Measurements from ENCODE around the gene SETD6. TPM values are rescaled to one million over a fixed set of nuclear protein-coding genes. Genes with fewer than 3 reads are reported as not detected.

The SETD6 gene
- total RNA-seq, 1 donor from 2014 or later = 32.6 TPM

DNA sequence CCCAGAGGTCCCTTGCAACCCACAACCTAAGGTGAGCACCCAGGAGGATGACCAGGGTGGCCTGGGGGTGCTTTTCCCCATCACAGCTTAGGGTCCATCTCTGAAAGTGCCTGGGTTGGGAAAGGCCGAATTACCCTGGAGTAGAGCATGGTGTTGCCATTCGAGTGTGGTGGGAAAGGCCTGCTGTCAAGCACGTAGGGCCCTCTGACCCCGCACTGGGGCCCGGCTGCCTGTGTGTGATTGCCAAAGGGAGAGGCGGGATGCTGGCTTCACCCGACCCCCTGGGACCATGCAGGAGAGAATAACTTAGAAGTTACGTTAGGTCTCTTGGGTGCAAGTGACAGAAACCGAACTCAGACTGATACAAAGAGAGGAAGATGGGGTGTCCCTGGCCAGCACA, 43.1 kb upstream of the SETD6 start:
- Mint-ChIP-seq H3K4me1 (ENCODE audit: unreplicated experiment) (peaks cover 4% of the 10 kb centered on the region), H3K9me3 (no peaks in the 10 kb centered on the region), H3K27ac (no peak overlapping the region), H3K27me3 (peaks cover 51% of the 10 kb centered on the region), H3K36me3 (no peaks in the 10 kb centered on the region), H3K4me3 (no peak overlapping the region)
- TF ChIP-seq, protein P1, sequence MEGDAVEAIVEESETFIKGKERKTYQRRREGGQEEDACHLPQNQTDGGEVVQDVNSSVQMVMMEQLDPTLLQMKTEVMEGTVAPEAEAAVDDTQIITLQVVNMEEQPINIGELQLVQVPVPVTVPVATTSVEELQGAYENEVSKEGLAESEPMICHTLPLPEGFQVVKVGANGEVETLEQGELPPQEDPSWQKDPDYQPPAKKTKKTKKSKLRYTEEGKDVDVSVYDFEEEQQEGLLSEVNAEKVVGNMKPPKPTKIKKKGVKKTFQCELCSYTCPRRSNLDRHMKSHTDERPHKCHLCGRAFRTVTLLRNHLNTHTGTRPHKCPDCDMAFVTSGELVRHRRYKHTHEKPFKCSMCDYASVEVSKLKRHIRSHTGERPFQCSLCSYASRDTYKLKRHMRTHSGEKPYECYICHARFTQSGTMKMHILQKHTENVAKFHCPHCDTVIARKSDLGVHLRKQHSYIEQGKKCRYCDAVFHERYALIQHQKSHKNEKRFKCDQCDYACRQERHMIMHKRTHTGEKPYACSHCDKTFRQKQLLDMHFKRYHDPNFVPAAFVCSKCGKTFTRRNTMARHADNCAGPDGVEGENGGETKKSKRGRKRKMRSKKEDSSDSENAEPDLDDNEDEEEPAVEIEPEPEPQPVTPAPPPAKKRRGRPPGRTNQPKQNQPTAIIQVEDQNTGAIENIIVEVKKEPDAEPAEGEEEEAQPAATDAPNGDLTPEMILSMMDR (conservative IDR thresholded peaks at IDR 0.05) = no peak
- no peak for DNase-seq (ENCODE audit: extremely low spot score, unreplicated experiment)

DNA sequence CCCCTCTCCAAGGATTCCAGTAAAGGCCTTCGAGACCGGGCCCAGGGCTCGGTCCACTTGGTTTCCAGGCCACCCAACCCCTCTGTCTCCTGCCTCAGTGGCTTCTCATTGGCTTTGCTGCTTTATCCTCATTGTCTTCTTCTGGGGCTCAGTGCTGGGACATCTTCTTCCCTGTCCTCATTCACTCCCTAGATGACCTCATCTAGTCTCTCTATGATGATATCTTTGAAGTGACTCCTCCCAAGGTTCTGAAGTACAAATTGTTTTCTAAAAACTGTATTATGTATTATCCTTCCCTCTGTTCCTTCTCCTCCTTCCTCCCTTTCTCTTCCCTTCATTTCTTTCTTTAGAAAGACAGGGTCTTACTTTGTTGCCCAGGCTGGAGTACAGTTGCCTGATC, 42.5 kb upstream of the SETD6 start:
- DNase-seq (ENCODE audit: extremely low spot score, unreplicated experiment) = no peak
- peaks cover 50% of the 10 kb centered on the region for H3K27me3 Mint-ChIP-seq
- TF ChIP-seq, protein P1 (conservative IDR thresholded peaks at IDR 0.05) = no peak
- H3K4me1 Mint-ChIP-seq (ENCODE audit: unreplicated experiment) = peaks cover 4% of the 10 kb centered on the region
- no peaks in the 10 kb centered on the region for H3K36me3 Mint-ChIP-seq
- no peak overlapping the region for H3K27ac Mint-ChIP-seq
- H3K4me3 Mint-ChIP-seq = no peak overlapping the region
- H3K9me3 Mint-ChIP-seq = no peaks in the 10 kb centered on the region

DNA sequence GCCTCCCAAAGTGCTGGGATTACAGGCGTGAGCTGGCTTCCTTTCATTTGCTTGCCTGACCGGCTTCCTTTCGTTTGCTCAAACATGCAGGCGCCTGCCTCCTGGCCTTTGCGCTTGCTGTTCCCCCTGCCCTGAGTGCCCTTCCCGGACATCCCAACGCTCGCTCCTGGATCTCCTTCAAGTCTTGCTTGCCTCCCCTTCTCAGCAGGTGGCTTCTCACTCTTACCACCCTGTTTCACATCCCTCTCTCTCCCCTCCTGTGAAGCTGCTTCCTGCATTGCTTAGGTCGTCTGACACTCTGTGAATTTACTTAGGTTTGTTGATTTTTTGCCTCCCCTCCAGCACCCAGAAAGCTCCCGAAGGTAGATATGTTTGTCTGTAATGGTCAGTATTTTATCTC, 41.0 kb upstream of the SETD6 start:
- Mint-ChIP-seq H3K4me1 (ENCODE audit: unreplicated experiment) (peaks cover 4% of the 10 kb centered on the region), H3K27ac (no peak overlapping the region), H3K36me3 (no peaks in the 10 kb centered on the region), H3K9me3 (no peaks in the 10 kb centered on the region), H3K4me3 (no peak overlapping the region), H3K27me3 (peaks cover 38% of the 10 kb centered on the region)
- TF ChIP-seq, protein P1 (conservative IDR thresholded peaks at IDR 0.05) = no peak
- no peak for DNase-seq (ENCODE audit: extremely low spot score, unreplicated experiment)

DNA sequence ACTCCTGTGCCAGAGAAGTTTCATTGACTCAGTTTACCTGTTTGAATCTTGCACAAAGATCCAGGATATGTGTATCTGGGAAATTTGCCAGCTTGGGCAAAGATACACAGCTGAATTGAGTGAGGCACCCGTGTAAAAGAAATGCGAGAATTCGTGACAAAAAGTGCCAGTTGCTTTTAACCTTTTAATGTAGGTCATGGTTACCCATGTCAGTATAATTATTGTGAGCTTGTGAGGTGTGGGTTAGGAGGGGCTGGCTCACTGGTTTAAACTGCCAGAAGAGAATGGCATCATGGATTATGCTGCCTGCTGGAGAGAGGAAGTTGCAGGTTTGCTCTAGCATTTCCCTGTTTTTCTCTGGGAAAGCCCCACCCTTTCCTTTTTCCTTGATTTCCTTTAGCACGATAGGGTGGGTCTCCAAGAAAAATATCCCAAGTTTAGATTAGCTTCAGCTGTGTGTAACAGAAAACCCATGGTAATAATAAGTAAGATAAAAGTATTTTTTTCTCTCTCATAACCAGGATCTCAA, 40.2 kb upstream of the SETD6 start:
- Mint-ChIP-seq H3K4me3 (no peak overlapping the region), H3K36me3 (no peaks in the 10 kb centered on the region), H3K27ac (no peak overlapping the region), H3K4me1 (ENCODE audit: unreplicated experiment) (peaks cover 4% of the 10 kb centered on the region), H3K9me3 (no peaks in the 10 kb centered on the region), H3K27me3 (peaks cover 40% of the 10 kb centered on the region)
- no peak for DNase-seq (ENCODE audit: extremely low spot score, unreplicated experiment)
- TF ChIP-seq, protein P1 (conservative IDR thresholded peaks at IDR 0.05) = no peak

DNA sequence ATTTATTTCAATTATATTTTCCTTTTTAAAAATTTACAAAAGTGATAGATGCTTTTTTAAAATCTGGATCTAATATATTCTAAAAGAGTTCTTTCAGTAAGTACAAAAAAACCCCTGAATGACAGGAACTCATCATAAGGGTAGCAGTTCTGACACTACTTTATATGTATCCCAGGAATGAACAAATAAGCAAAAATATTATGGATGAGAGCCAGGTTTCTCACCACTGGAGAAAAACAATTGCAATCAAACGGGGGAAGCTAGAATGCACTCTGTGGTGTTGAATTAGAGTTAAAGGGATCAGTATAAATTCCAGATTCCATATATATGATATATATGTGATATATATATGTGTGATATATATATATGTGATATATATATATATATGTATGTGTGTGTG, 38.5 kb upstream of the SETD6 start:
- Mint-ChIP-seq H3K27me3 (peaks cover 42% of the 10 kb centered on the region), H3K9me3 (no peaks in the 10 kb centered on the region), H3K4me3 (no peak overlapping the region), H3K4me1 (ENCODE audit: unreplicated experiment) (peaks cover 4% of the 10 kb centered on the region), H3K36me3 (no peaks in the 10 kb centered on the region), H3K27ac (no peak overlapping the region)
- no peak for DNase-seq (ENCODE audit: extremely low spot score, unreplicated experiment)
- TF ChIP-seq, protein P1 (conservative IDR thresholded peaks at IDR 0.05) = no peak

DNA sequence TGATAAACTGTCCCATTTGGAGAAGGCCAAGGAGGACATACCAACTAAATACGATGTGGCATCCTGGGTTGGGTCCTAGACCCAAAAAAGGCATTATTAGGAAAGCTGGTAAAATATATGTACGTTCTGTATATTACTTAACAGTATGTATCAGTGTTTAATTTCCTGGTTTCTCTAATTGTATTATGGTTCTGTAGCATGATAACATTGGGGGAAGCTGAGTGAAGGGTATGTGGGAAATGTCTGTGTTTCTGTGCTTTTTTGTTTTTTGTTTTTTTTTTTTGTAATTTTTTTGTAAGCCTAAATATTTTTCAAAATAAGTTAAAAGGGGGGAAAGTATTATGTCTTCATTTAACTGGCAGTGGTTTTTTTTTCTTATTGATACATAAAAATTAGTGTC, 36.9 kb upstream of the SETD6 start:
- Mint-ChIP-seq H3K27ac (no peak overlapping the region), H3K4me3 (no peak overlapping the region), H3K27me3 (peaks cover 34% of the 10 kb centered on the region), H3K4me1 (ENCODE audit: unreplicated experiment) (peaks cover 9% of the 10 kb centered on the region), H3K36me3 (no peaks in the 10 kb centered on the region), H3K9me3 (no peaks in the 10 kb centered on the region)
- TF ChIP-seq, protein P1 (conservative IDR thresholded peaks at IDR 0.05) = no peak
- no peak for DNase-seq (ENCODE audit: extremely low spot score, unreplicated experiment)
